GM19467 (cell line): ENCODE data around the gene IL1R2.
"Not testable (repeated sequence)": the region's sequence is repeated elsewhere in the genome, so short reads cannot be mapped to it uniquely, and the experiment has no call there.

Source experiments
- ATAC-seq: cut with Tn5 transposase; IDR thresholded peaks from one replicate; pipeline ENCODE4 v1.9.1; 2021; ENCODE audit warnings: mild to moderate bottlenecking, moderate library complexity; ENCODE audit not compliant: unreplicated experiment

The IL1R2 gene

GRCh38 chr2:102057502-102058292, 65.9 kb downstream of the IL1R2 start:
- ATAC-seq, result no peak

GRCh38 chr2:102058293-102058833, 66.6 kb downstream of the IL1R2 start:
- ATAC-seq, result no peak

DNA sequence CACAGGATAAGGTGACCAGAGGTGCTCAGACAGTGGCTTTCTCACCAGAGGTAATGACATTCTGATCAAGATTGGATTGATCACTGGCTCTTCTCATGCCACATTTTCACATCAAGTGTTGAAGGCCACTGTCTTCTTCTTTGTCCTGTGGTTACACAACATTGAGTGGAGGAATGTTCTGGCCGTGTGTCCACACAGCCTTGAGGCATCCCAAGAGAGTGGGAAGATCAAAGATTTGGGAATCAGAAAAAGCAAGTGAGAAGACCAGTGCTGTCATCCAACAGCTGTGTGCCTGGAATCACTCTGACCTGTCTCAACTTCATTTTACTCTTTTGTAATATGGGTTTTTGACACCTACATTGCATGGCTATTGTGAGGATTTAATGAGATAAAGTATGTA, 67.4 kb downstream of the IL1R2 start:
- ATAC-seq, result no peak

- no peak for ATAC-seq
Observed at GRCh38 chr2:102060047-102060446, 68.3 kb downstream of the IL1R2 start.

DNA sequence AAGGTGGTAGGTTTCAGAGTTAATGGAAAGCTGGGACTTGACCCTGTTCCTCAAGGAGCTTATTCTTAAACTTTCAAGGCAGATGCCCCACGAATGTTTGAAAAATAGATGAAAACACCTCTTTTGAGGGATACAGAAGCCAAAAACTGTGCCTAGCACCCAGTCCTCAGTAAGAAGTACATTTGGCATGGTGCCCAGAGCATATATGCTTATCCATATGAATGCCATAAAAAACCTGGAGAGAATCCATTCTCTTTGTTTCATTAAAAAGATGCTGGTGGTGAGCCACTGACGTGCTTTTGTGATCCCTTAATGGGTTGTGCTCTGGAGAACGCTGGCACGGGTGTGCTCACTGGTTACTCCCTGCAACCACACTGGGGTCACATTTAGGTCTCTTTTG, 69.0 kb downstream of the IL1R2 start:
- no peak for ATAC-seq

GRCh38 chr2:102061286-102061699, 69.5 kb downstream of the IL1R2 start:
- ATAC-seq, result no peak

DNA sequence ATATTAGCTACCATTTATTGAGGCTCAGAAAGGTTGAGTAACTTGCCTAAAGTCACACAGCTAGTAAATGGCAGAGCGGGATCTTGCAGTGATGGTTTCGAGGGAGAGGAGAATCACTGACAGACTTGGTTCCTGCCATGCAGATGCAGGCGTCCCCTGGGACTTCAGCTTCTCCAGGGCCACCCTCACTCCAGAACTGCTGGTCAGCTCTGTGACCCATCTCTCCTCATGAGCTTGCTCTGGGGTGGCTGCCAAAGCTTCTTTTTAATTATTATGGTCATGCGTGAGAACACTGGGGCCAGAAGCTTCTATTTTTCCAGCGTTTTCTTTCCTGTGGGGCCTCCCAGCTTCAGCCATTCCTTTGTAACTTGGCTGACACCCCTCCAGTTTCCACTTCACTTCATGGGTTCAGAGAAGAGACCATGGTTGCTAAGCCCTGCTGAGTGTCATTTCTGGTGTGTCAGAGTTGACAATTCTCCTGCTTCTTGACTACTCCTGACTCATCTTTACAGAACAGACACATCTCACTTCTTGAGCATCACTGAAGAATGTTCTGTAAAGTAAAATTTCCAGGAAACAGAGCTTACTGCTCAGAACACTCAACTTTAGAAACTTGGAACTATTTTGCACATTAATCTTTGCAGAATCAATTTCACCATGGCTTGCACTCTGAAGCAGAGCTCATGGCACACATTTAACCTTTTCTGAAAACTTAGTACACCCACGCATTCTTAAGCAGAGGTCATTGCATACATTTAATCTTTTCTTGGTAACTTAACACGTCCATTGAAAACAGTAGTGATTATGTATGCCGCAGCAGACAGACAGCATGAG, 70.4 kb downstream of the IL1R2 start:
- no peak for ATAC-seq

DNA sequence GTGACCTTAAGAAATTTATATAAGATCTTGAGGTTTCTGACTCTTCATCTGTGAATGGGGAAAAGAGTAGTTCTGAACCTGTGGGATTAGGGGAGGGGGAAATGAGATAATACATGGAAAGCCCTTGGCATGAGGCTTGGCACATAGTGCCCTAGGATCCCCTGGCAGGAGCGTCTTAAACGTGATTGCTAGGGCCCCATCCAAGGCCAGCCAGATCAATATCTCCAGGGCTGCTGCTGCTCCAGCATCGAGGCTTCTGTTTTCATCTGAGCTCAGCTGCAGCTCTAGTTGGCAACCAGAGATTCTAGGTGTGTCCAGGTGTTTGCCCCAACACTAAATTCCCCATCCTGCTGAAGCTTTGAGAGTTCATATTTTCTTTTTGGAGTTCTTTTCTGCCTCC, 71.0 kb downstream of the IL1R2 start:
- no peak for ATAC-seq

- no peak for ATAC-seq
Observed at GRCh38 chr2:102063487-102063911, 71.7 kb downstream of the IL1R2 start.

DNA sequence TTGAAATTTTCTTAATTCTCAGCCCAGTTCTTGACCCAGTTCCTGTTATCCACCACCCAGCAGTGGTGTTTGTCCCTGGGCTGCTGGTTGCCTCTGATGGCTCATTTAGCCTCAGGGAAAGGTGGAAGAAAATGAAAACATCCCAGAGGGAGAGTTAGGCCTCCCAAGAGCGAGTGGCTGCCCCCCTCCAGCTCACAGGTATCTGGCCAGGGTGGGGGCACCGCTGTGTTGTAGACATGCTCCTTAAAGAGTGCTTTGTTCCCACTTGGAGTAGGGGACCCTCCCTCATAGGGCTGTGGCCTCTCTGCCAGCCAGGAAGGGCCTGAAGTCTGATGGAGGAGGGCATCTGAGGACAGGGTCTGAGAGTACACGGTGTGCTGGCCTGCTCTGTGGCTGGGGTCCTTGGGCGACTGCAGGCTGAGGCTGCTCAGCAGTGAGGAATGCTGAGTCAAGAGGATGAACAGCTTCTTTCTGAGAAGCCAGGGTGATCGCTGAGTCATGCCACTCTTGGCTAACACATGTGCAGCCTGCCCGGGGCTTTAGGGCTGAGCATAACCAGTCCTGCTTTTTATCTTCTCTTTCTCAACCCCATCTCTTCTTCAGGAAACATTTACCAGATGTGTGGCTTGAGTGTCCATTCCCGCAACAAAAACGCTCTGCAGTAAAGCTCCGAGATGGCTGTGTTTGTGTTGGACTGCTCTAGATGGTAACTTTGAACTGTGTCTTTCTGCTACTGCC, 72.3 kb downstream of the IL1R2 start:
- no peak for ATAC-seq

DNA sequence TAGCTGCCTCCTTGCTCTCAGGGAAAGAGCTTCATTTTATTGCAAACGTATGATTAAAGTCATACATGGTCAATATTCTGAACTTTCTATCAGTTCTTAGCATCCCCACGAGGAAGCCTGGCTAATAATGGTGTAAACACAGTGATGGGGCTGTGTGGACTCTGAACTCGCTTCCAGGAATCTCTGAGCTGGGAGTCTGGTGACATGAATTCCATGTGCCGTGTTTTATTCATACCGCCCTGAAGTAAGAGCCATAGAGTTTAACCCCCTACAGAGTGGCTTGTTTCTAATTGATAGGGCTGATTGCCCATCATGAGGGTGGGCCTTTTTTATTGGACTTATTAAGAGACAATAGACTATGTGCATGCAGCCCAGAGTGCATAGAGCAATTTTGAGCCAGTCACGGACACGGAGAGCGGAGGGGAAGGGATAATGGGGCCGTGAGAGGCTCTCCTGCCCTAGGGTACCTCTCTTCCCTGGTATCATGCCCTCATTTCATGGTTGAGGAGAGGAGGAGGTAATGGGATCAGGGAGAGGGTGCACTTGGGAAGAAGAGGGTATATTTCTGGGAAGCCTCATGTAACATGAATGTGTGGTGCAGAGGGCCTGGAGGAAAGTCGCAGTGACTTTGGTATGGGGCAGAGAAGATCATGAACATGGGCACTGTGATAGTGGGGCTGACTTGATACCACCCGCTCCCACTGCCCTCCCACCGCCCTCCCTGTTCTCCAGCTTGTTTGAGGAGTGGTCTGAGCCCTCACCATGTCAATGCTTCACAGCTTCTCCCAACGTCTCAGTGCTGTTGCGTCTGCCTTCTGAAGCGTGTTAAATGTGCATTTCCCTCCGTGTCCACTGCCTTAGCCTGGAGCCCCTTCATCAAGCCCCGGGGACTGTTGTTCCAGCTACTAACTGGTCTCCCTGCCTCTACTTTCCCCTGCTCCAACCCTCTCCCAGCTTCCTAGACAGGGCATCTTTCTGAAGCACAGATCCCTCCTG, 73.2 kb downstream of the IL1R2 start:
- ATAC-seq, result no peak

GRCh38 chr2:102065675-102066252, 74.0 kb downstream of the IL1R2 start:
- ATAC-seq, result no peak

DNA sequence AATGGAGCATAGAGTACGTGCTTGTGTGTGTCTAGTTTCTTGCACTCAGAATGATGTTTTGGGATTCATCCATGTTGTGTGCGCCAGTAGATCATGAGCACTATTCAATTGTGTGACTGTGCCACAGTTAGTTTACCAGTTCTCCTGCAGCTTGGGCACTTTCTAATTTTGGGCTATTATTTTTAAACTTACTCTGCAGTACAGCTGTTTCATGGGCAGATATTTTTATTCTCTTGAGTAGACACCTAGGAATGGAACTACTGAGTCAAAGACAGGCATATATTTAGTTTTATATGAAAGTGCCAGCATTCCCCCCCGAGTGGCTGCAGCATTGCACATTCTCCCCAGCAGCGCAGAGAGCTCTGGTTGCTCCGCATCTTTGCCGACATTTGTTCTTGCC, 74.8 kb downstream of the IL1R2 start:
- no peak for ATAC-seq

- not testable (repeated sequence) for ATAC-seq
Observed at GRCh38 chr2:102068126-102068525, 76.4 kb downstream of the IL1R2 start.

DNA sequence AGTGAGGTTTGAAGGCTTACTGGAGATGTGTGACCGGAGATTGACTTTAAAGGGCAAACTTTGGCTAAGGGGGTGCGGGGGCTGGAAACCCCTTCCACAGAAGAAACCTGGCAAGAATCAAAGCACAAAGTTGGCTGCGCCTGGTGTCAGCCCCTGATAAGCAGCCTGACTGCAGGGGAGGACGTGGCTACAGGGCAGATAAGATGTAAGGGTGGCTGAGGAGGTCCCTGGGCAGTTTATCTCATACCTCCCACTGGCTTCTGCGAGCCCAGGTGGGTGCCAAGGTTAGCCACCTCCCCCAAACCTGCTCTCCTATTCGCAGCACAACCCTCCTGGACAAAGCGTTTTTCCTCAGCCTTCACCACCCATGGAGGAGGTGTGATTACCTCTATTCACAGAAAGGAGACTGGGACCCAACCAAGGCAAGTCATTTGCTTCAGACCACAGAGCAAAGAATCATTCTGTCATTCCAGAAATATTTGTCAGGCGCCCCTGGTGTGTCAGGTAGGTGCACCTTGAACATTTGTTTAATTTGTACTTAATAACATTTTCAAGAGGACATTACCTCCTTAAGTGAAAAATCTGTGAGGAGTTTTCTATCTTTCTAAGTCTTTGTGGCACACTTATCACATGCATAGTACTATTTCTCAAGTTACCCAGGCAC, 77.7 kb downstream of the IL1R2 start:
- ATAC-seq, result no peak

- ATAC-seq, result no peak
Observed at GRCh38 chr2:102070058-102070642, 78.4 kb downstream of the IL1R2 start.

GRCh38 chr2:102072741-102073140, 81.0 kb downstream of the IL1R2 start:
- no peak for ATAC-seq

- no peak for ATAC-seq
Observed at GRCh38 chr2:102073168-102073724, 81.5 kb downstream of the IL1R2 start.
